ENCODE results near the gene ZNF621. TPM values are rescaled to one million over a fixed set of nuclear protein-coding genes. Genes with fewer than 3 reads are reported as not detected.

ZNF621 gene
- total RNA-seq (ENCODE audit: unreplicated experiment), result 34.8 TPM
- long read RNA-seq, full-length matches to known transcripts, result 10 of 12 reads
- long read RNA-seq, partial matches to known transcripts, result 0 of 12 reads
- long read RNA-seq, other reads (novel, unspliced or antisense), result 2 of 12 reads

DNA sequence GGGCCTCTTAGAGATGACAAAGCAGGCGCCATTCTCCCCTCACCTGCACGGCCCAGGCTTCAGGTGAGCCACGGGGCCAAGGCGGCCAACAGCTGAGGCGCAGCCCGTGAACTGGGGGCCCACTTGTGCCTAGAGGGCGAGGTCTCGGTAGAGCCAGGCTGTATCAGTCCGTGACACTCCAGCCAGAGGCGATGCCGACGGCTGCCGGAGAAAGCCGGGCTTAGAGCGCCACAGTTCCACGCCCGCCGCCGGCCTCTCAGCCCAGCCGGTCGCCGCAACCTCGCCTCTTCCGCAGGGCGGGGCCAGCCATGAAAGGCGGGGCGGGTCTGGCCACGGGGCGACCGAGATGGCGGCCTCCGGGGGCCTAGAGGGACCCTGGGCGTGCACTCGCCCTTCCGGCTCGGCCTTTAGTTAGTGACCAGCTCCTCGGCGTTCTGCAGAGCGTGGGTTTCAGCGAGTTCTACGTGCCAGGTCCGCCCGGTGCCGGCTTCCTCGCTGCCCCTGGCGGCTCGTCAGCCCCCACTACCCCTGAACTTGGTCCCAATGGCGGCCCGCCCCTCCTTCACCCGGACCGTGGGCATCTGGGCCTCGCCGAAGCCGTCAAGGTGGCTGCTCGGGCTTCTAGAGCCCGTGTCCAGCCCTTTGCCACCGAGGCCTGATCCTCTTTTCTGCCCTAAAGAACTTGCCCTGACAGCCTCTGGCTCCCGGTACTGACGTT, at the start of gene ZNF621:
TSS of gene ZNF621 (plus strand) at position 393 of the 718 bp plus-strand sequence. CDS start 881 bp downstream, outside the sequence.
- TF ChIP-seq, protein P1, sequence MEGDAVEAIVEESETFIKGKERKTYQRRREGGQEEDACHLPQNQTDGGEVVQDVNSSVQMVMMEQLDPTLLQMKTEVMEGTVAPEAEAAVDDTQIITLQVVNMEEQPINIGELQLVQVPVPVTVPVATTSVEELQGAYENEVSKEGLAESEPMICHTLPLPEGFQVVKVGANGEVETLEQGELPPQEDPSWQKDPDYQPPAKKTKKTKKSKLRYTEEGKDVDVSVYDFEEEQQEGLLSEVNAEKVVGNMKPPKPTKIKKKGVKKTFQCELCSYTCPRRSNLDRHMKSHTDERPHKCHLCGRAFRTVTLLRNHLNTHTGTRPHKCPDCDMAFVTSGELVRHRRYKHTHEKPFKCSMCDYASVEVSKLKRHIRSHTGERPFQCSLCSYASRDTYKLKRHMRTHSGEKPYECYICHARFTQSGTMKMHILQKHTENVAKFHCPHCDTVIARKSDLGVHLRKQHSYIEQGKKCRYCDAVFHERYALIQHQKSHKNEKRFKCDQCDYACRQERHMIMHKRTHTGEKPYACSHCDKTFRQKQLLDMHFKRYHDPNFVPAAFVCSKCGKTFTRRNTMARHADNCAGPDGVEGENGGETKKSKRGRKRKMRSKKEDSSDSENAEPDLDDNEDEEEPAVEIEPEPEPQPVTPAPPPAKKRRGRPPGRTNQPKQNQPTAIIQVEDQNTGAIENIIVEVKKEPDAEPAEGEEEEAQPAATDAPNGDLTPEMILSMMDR (IDR thresholded peaks at IDR 0.05; ENCODE audit: partially characterized antibody, unreplicated experiment), result no peak
- Mint-ChIP-seq H3K27me3 (ENCODE audit: unreplicated experiment) (peaks cover 9% of the 10 kb centered on the region), H3K27ac (ENCODE audit: unreplicated experiment) (peak within 1 kb of the TSS; percentile 97), H3K9me3 (ENCODE audit: unreplicated experiment) (peaks cover 3% of the 10 kb centered on the region), H3K4me1 (ENCODE audit: low read depth, unreplicated experiment) (peaks cover 7% of the 10 kb centered on the region), H3K36me3 (ENCODE audit: unreplicated experiment) (no peaks in the 10 kb centered on the region), H3K4me3 (ENCODE audit: unreplicated experiment) (peak within 1 kb of the TSS; percentile 97)
- peak; percentile 96 for DNase-seq

DNA sequence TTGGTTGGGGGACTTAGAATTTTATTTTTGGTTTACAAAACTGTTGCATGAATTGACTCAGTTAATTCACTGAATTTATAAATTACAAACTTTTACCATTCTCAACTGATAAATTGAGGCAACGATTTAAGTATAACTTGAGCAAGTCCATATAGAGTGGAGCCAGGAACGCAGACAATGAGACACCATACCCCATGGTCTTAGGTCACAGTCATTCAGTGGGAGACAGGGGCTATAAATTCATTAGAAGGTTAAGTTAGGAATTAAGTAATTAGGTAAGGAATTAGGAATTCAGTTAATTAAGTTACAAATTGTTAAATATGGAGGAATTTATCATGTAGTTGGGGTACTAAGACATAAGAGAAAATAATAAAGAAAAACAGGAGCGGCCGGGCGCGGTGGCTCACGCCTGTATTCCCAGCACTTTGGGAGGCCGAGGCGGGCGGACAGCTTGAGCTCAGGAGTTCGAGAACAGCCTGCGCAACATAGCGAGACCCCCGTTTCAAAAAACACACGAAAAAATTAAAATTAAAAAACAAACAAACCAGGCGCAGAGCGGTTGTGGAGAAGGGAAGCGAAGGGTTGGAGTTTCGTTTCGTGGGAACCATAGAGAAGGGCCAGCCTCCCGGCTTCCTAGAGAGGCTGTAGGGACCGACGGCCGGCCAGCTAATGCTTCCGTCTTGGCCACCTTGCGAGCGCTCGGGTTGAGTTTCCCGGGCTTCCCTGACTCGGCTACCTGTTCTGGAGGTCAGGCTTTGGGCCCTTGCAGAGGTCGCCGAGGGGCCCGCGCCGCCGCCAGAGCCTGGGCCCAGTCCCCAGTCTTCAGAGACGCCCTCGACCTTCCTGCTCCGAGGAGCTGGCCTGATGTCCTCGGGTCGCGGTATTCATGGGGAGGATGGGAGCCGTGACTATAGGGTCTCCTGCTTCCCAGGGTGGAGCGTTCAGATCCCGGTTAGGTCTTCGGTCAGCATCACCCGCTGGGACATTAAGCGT, 48.0 kb upstream of the ZNF621 start, which contains the start of gene ZNF619:
TSS of gene ZNF619 (plus strand) at position 645 of the 993 bp plus-strand sequence. CDS start 858 bp downstream, outside the sequence.
- Mint-ChIP-seq H3K27ac (ENCODE audit: unreplicated experiment) (peak within 1 kb of the TSS; percentile 80), H3K4me3 (ENCODE audit: unreplicated experiment) (peak within 1 kb of the TSS; percentile 93), H3K27me3 (ENCODE audit: unreplicated experiment) (peaks cover 2% of the 10 kb centered on the region), H3K36me3 (ENCODE audit: unreplicated experiment) (no peaks in the 10 kb centered on the region), H3K4me1 (ENCODE audit: low read depth, unreplicated experiment) (peaks cover 4% of the 10 kb centered on the region), H3K9me3 (ENCODE audit: unreplicated experiment) (peaks cover 4% of the 10 kb centered on the region)
- DNase-seq, result peak; percentile 74
- TF ChIP-seq, protein P1 (IDR thresholded peaks at IDR 0.05; ENCODE audit: partially characterized antibody, unreplicated experiment), result no peak

DNA sequence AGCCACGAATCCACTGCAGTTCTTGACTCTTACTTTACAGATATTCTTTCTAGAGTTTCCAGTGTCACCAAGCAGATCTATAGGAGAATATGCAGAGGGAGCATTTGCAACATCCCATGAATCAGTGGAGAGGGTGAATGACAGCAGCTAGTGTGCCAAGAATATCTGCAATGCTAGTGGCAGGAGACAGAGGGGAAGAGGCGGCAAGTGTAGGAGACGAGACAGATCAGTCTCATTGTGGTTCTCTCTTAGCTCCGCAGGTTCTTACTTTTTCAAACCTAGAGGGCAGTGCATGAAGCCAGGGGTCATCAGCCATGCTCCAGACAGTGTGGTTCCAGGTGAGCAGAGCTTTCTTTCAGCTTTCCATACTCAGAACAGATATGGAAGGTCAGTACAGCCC, 47.1 kb upstream of the ZNF621 start:
- peaks cover 4% of the 10 kb centered on the region for H3K4me1 Mint-ChIP-seq (ENCODE audit: low read depth, unreplicated experiment)

DNA sequence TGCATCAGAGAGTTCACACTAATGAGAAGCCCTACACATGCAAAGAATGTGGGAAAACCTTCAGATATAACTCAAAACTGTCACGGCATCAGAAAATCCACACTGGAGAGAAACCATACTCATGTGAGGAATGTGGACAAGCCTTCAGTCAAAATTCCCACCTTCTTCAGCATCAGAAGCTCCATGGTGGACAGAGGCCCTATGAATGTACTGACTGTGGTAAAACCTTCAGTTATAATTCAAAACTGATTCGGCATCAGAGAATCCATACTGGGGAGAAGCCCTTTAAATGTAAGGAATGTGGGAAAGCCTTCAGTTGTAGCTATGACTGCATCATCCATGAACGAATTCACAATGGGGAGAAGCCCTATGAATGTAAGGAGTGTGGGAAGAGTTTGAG, 37.6 kb upstream of the ZNF621 start:
- Mint-ChIP-seq H3K4me1 (ENCODE audit: low read depth, unreplicated experiment) (no peaks in the 10 kb centered on the region), H3K27me3 (ENCODE audit: unreplicated experiment) (no peaks in the 10 kb centered on the region), H3K27ac (ENCODE audit: unreplicated experiment) (no peak overlapping the region), H3K36me3 (ENCODE audit: unreplicated experiment) (peaks cover 31% of the 10 kb centered on the region), H3K9me3 (ENCODE audit: unreplicated experiment) (peaks cover 2% of the 10 kb centered on the region), H3K4me3 (ENCODE audit: unreplicated experiment) (no peak overlapping the region)
- TF ChIP-seq, protein P1 (IDR thresholded peaks at IDR 0.05; ENCODE audit: partially characterized antibody, unreplicated experiment), result no peak
- DNase-seq, result no peak

More for the DNA sequence above, 47.1 kb upstream of the ZNF621 start:
- peaks cover 2% of the 10 kb centered on the region for H3K27me3 Mint-ChIP-seq (ENCODE audit: unreplicated experiment)
- peak overlapping the region; percentile 93 for H3K4me3 Mint-ChIP-seq (ENCODE audit: unreplicated experiment)
- H3K36me3 Mint-ChIP-seq (ENCODE audit: unreplicated experiment), result no peaks in the 10 kb centered on the region
- no peak for DNase-seq
- H3K27ac Mint-ChIP-seq (ENCODE audit: unreplicated experiment), result no peak overlapping the region
- H3K9me3 Mint-ChIP-seq (ENCODE audit: unreplicated experiment), result peaks cover 4% of the 10 kb centered on the region
- TF ChIP-seq, protein P1 (IDR thresholded peaks at IDR 0.05; ENCODE audit: partially characterized antibody, unreplicated experiment), result no peak
